Measurements from ENCODE around the gene SLC15A3.

The SLC15A3 gene

DNA sequence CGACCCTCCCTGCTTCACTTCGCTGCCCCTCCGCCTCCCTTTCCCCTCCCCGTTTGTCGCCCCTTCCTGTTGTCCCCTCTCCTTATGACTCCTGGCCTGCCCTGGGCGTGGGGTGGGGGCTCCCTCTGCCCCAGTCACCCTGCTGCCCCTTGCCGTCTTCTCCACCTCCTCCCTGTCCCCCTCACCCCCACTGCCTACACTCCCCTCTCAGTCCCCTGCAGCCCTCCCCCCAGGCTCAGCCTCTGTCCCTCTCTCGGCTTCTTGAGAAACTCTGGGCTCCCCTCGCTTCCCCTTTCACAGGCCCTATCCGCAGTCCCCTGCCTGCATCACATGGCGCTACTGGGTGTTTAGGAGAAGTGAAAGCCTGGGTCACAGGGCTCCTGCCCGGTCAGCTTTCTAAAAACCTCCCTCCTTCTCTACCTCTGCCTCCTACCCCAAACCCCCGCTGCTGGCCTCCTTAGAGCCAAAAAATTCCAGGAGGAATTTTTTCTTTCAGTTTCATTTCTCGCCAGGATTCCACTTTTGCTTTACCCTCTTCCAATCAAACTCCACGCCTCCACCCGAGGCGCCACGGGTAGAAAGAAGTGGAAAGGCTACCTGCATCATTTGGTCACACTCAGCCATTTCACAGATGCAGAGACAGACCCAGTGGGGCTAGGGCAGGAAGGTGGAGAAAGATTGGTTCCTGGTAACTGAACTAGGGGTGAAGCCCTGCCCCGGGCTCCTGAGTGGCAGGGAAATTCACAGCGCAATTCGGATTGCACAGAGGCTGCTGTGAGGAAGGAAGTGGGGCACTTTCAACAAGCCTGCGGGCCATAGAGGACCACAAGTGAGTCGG is at the start of gene SLC15A3:
SLC15A3 (minus strand) TSS at position 273 of the 838 bp plus-strand sequence. CDS start 625 bp downstream, outside the sequence.
- peak; percentile 38 for DNase-seq

- DNase-seq, result no peak
These were observed 48.5 kb upstream of the SLC15A3 start for GRCh38 chr11:61000426-61000825.

DNA sequence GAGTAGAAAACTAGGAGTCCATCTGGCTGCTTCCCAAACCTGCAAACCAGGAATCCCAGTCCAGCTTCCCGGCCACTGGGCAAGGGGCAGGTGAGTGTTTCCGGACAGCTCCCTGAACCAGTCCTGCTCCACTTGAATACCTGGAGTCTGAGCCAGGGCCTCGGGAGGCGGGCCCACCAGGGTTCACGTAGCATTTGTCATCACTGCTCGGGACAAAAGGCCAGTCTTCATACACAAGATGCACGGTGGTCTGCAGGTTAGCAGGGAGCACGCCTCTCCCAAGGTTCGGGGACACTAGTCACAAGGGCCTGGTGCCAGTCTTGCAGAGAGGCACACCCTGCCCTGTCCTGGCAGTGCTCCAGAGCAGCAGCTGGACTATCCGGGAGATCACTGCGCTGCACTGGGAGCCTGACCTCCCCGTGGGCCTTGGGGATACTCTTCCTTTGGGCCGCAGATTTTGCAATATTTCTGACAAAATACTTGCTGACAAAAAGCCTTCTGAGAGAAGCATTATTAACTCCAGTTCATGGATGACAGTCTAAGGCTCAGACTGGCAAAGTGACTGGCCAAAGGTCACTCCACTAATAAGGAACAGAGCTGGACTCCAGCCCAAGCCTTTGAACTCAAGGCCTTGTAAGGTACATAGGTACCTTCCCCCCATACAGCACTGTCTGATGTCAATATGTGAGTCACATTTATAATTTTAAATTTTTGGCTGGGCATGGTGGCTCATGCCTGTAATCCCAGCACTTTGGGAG is 44.6 kb upstream of the SLC15A3 start:
- no peak for DNase-seq

- no peak for DNase-seq
These were observed 43.8 kb upstream of the SLC15A3 start for GRCh38 chr11:60995798-60996197.

GRCh38 chr11:60994541-60995080 is 42.6 kb upstream of the SLC15A3 start:
- no peak for DNase-seq

DNA sequence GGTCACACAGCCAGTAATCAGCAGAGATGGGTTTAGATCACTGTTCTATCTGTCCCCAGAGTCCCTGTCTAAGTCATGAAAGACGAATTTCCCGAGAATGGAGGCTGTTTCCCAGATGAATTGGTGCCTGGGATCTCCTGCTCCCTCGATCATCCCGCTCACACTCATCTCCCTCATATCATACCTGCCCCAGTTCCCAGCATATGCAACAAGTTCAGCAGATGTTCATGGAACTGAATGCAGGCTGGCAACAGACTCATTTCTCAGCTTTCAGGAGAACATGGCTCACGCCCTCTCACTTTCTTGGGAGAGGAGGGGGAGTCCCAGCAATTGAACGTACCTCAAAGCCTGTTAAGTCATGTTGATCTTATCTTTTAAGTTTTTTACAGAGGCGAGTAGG is 41.6 kb upstream of the SLC15A3 start:
- no peak for DNase-seq

GRCh38 chr11:60992842-60993409 is 41.0 kb upstream of the SLC15A3 start:
- no peak for DNase-seq

GRCh38 chr11:60991457-60991856 is 39.5 kb upstream of the SLC15A3 start:
- no peak for DNase-seq

- no peak for DNase-seq
These were observed 37.2 kb upstream of the SLC15A3 start for GRCh38 chr11:60989093-60989650.

- DNase-seq, result no peak
These were observed 36.7 kb upstream of the SLC15A3 start for GRCh38 chr11:60988658-60989057.

- DNase-seq, result peak; percentile 67
These were observed 35.8 kb upstream of the SLC15A3 start for GRCh38 chr11:60987577-60988277.

GRCh38 chr11:60985991-60986915 is 34.3 kb upstream of the SLC15A3 start:
- peak; percentile 93 for DNase-seq

DNA sequence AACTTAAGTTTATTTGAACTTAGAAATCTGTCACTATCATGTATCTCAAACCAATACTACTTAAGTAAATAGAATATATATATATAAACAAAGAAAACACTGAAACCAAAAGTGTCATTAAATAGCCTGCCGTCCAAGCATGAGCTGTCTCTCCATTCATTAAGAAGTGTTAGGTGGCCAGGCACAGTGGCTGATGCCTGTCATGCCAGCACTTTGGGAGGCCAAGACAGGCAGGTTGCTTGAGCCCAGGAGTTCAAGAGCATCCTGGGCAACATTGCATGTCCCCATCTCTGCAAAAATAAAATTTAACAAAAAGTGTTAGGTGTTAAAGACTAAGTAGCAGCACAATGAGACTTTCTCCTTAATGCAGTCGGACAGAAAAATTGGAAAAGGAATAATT is 33.5 kb upstream of the SLC15A3 start:
- DNase-seq, result no peak

GRCh38 chr11:60984636-60985035 is 32.7 kb upstream of the SLC15A3 start:
- DNase-seq, result no peak

DNA sequence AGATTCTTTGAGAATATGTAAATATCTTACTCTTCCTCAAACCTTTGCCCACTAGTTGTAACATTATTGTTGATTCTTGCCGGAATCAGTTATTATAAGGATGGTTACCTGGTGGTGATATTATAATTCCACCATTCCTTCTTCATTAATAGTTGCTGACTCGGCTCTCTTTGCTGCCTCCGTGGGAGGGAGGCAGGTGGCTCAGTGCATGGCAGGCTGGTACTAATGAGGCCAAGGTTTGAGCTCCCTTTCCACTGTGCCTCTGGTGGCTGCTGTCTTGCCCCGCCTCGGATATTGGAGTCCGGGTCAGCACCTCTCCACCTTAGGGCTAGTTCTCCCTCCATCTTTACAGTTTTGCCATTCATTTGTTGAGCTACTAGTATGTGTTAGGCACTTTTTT is 32.2 kb upstream of the SLC15A3 start:
- DNase-seq, result no peak

- DNase-seq, result peak; percentile 41
These were observed 30.2 kb upstream of the SLC15A3 start for GRCh38 chr11:60982184-60982583.

GRCh38 chr11:60981515-60981914 is 29.5 kb upstream of the SLC15A3 start:
- DNase-seq, result no peak

GRCh38 chr11:60978546-60979380 is 26.8 kb upstream of the SLC15A3 start:
- peak; percentile 59 for DNase-seq

DNA sequence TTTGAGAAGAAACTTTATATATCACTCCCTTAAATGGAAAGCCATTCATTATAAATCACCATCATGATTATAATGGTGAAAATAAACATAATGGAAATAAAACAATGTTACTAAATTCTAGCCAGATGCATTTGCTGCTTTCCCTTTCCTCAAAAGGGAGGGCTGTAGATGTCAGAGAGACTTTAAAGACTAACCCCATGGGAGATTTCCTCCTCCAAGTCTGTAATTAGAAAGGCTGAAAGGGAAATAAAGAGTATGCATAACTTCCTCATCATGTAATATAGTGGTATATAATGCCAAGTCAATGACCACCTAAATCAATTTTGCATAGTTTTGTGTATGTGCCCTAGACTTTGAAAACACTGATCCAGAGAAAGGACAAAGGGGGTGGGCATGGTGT is 25.9 kb upstream of the SLC15A3 start:
- no peak for DNase-seq

DNA sequence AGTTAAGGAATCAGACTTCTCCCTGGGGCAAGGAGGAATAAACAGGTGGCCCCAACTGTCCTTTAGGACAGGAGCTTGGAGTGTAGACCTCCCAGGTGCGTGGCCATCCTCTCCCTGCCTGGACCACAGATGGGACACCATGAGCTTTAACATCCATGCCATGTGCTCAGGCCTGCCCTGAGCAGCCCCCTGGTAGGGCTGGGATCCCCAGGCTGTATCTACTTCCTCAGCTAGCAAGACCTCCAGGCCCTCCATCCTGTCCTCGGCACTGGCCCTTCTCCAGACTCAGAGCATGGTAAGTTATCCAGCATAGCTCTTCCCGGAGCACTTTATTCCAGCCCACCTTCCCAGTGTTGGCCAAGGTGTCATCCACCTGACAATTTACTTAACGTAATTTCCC is 25.2 kb upstream of the SLC15A3 start:
- no peak for DNase-seq
